BLaER1 (cell line): ENCODE measurements around the gene UCHL5.
"Not testable (repeated sequence)": the region's sequence is repeated elsewhere in the genome, so short reads cannot be mapped to it uniquely, and the experiment has no call there.

ENCODE experiments used
- H3K27ac ChIP-seq: shearing (Covaris generic); formaldehyde crosslinking; 2 replicates; pipeline ENCODE4 v1.8.1; 2022
- H3K27me3 ChIP-seq: shearing (Covaris generic); formaldehyde crosslinking; 2 replicates; pipeline ENCODE4 v1.8.1; 2022
- H3K36me3 ChIP-seq: shearing (Covaris generic); formaldehyde crosslinking; 2 replicates; pipeline ENCODE4 v1.8.1; 2022
- H3K4me1 ChIP-seq: shearing (Covaris generic); formaldehyde crosslinking; 2 replicates; pipeline ENCODE4 v1.8.1; 2022
- H3K4me2 ChIP-seq: shearing (Covaris generic); formaldehyde crosslinking; 2 replicates; pipeline ENCODE4 v1.8.1; 2022
- H3K4me3 ChIP-seq: shearing (Covaris generic); formaldehyde crosslinking; 2 replicates; pipeline ENCODE4 v1.8.1; 2022
- H3K9ac ChIP-seq: shearing (Covaris generic); formaldehyde crosslinking; 2 replicates; pipeline ENCODE4 v1.8.1; 2022
- H3K9me3 ChIP-seq: shearing (Covaris generic); formaldehyde crosslinking; 2 replicates; pipeline ENCODE4 v1.8.1; 2022
- H4K20me1 ChIP-seq: shearing (Covaris generic); formaldehyde crosslinking; 2 replicates; pipeline ENCODE4 v1.8.1; 2022
- Cebpa-rat ChIP-seq: shearing (Covaris generic); IDR thresholded peaks from 2 replicates; pipeline ENCODE4 v1.8.1; 2022

The UCHL5 gene

GRCh38 chr1:193042766-193043691 lies 16.1 kb downstream of the UCHL5 start:
- Histone ChIP-seq H3K36me3 (peaks cover 62% of the 10 kb centered on the region), H3K4me1 (no peaks in the 10 kb centered on the region), H3K9ac (no peak overlapping the region), H3K9me3 (0 out of 2 replicates have a peak, but pooled peaks cover 9% of the 10 kb centered on the region), H3K4me2 (no peak overlapping the region), H3K4me3 (no peak overlapping the region), H4K20me1 (peaks cover 17% of the 10 kb centered on the region; the same call in 1 of the 2 replicates), H3K27ac (no peak overlapping the region), H3K27me3 (no peaks in the 10 kb centered on the region)
- no peak for TF ChIP-seq Cebpa-rat

- H3K9ac ChIP-seq: no peak overlapping the region
- H3K4me3 ChIP-seq: no peak overlapping the region
- no peak overlapping the region for H3K27ac ChIP-seq
- H3K9me3 ChIP-seq: peaks cover 15% of the 10 kb centered on the region; the same call in 1 of the 2 replicates
- H3K27me3 ChIP-seq: no peaks in the 10 kb centered on the region
- no peak for TF ChIP-seq Cebpa-rat
- peaks cover 33% of the 10 kb centered on the region; the same call in 1 of the 2 replicates for H4K20me1 ChIP-seq
- H3K36me3 ChIP-seq: peaks cover 49% of the 10 kb centered on the region
- H3K4me2 ChIP-seq: no peak overlapping the region
- no peaks in the 10 kb centered on the region for H3K4me1 ChIP-seq
These were observed 19.1 kb downstream of the UCHL5 start for GRCh38 chr1:193040011-193040410.

- Histone ChIP-seq H3K9ac (no peak overlapping the region), H3K27me3 (no peaks in the 10 kb centered on the region), H4K20me1 (peaks cover 40% of the 10 kb centered on the region), H3K4me1 (no peaks in the 10 kb centered on the region), H3K36me3 (peaks cover 27% of the 10 kb centered on the region), H3K27ac (no peak overlapping the region), H3K4me3 (no peak overlapping the region), H3K9me3 (peaks cover 21% of the 10 kb centered on the region; the same call in 1 of the 2 replicates), H3K4me2 (no peak overlapping the region)
- TF ChIP-seq Cebpa-rat: no peak
These were observed 22.7 kb downstream of the UCHL5 start for GRCh38 chr1:193036337-193037047.

GRCh38 chr1:193033610-193034009 lies 25.6 kb downstream of the UCHL5 start:
- Histone ChIP-seq H3K4me2 (no peak overlapping the region), H3K4me1 (no peaks in the 10 kb centered on the region), H3K27me3 (no peaks in the 10 kb centered on the region), H4K20me1 (peaks cover 37% of the 10 kb centered on the region), H3K9ac (no peak overlapping the region), H3K36me3 (peaks cover 19% of the 10 kb centered on the region), H3K9me3 (peaks cover 15% of the 10 kb centered on the region; the same call in 1 of the 2 replicates), H3K27ac (no peak overlapping the region), H3K4me3 (no peak overlapping the region)
- no peak for TF ChIP-seq Cebpa-rat

GRCh38 chr1:193032643-193033427 lies 26.3 kb downstream of the UCHL5 start:
- H3K4me3 ChIP-seq, H3K9ac ChIP-seq, H3K4me2 ChIP-seq, H3K4me1 ChIP-seq, H3K27me3 ChIP-seq, H3K27ac ChIP-seq: not testable (repeated sequence)
- H4K20me1 ChIP-seq: peaks cover 35% of the 10 kb centered on the region
- H3K9me3 ChIP-seq: peaks cover 11% of the 10 kb centered on the region; the same call in 1 of the 2 replicates
- peaks cover 14% of the 10 kb centered on the region for H3K36me3 ChIP-seq

GRCh38 chr1:193031431-193031830 lies 27.7 kb downstream of the UCHL5 start:
- Histone ChIP-seq H3K9ac (no peak overlapping the region), H3K27ac (no peak overlapping the region), H3K27me3 (no peaks in the 10 kb centered on the region), H3K4me3 (no peak overlapping the region), H3K36me3 (peaks cover 28% of the 10 kb centered on the region), H4K20me1 (peaks cover 21% of the 10 kb centered on the region), H3K4me1 (no peaks in the 10 kb centered on the region), H3K9me3 (peaks cover 11% of the 10 kb centered on the region; the same call in 1 of the 2 replicates), H3K4me2 (no peak overlapping the region)
- no peak for TF ChIP-seq Cebpa-rat

- Histone ChIP-seq H3K36me3 (peaks cover 31% of the 10 kb centered on the region), H3K9ac (no peak overlapping the region), H3K4me1 (no peaks in the 10 kb centered on the region), H3K27me3 (no peaks in the 10 kb centered on the region), H3K4me2 (no peak overlapping the region), H4K20me1 (peaks cover 20% of the 10 kb centered on the region), H3K4me3 (no peak overlapping the region), H3K27ac (no peak overlapping the region), H3K9me3 (peaks cover 8% of the 10 kb centered on the region; the same call in 1 of the 2 replicates)
- no peak for TF ChIP-seq Cebpa-rat
These were observed 28.9 kb downstream of the UCHL5 start for GRCh38 chr1:193030280-193030679.

- Histone ChIP-seq H3K9me3 (no peaks in the 10 kb centered on the region), H3K4me3 (no peak overlapping the region), H3K9ac (no peak overlapping the region), H3K4me1 (no peaks in the 10 kb centered on the region), H3K27me3 (no peaks in the 10 kb centered on the region), H3K4me2 (no peak overlapping the region), H3K27ac (no peak overlapping the region), H4K20me1 (peaks cover 10% of the 10 kb centered on the region), H3K36me3 (peaks cover 40% of the 10 kb centered on the region)
- TF ChIP-seq Cebpa-rat: no peak
These were observed 33.9 kb downstream of the UCHL5 start for GRCh38 chr1:193025218-193025617.

- no peaks in the 10 kb centered on the region for H4K20me1 ChIP-seq
- no peak overlapping the region for H3K4me3 ChIP-seq
- no peak overlapping the region for H3K27ac ChIP-seq
- no peaks in the 10 kb centered on the region for H3K4me1 ChIP-seq
- TF ChIP-seq Cebpa-rat: no peak
- no peaks in the 10 kb centered on the region for H3K27me3 ChIP-seq
- H3K4me2 ChIP-seq: no peak overlapping the region
- no peak overlapping the region for H3K9ac ChIP-seq
- peaks cover 21% of the 10 kb centered on the region; the same call in 1 of the 2 replicates for H3K36me3 ChIP-seq
- H3K9me3 ChIP-seq: no peaks in the 10 kb centered on the region
These were observed 39.6 kb downstream of the UCHL5 start for GRCh38 chr1:193019442-193020026.
